Uterus (tissue), 4 donors: Measurements from ENCODE around the gene TIMM8B. TPM values are rescaled to one million over a fixed set of nuclear protein-coding genes. Genes with fewer than 3 reads are reported as not detected.

Experiments used
- DNase-seq, 2 donors: peaks; one replicate each; pipeline ENCODE4 v3.0.0-alpha.2; 2019 to 2020
- H3K27ac ChIP-seq, 2 donors: fragments of 200-600 bp; sonication (generic); 1 replicate in 1 of 2; 2 replicates in 1 of 2; pipeline ENCODE4 v1.5.1; 2016 to 2018
- H3K27me3 ChIP-seq, 2 donors: fragments of 200-600 bp; sonication (generic); one replicate each; pipeline ENCODE4 v1.5.1; 2018 to 2019; ENCODE audit warnings: control low read depth in 1 of 2
- H3K36me3 ChIP-seq, 2 donors: fragments of 200-600 bp; sonication (generic); one replicate each; pipeline ENCODE4 v1.5.1; 2019; ENCODE audit warnings: control low read depth in 1 of 2
- H3K4me1 ChIP-seq, 2 donors: fragments of 200-600 bp; sonication (generic); one replicate each; pipeline ENCODE4 v1.5.1; 2018 to 2019; ENCODE audit warnings: control low read depth in 1 of 2
- H3K4me3 ChIP-seq, 2 donors: fragments of 200-600 bp; sonication (generic); 1 replicate in 1 of 2; 2 replicates in 1 of 2; pipeline ENCODE4 v1.5.1; 2018 to 2019; ENCODE audit warnings: mild to moderate bottlenecking in 1 of 2
- H3K9me3 ChIP-seq, 2 donors: fragments of 200-600 bp; sonication (generic); one replicate each; pipeline ENCODE4 v1.5.1; 2019; ENCODE audit warnings: control low read depth in 1 of 2
- CTCF ChIP-seq, 4 experiments: fragments of 200-600 bp in 2 of 4; fragments of 450-650 bp in 2 of 4; sonication (generic) in 2 of 4; IDR thresholded peaks; one replicate each; pipeline ENCODE4 v1.5.1; 2016 to 2019; ENCODE audit warnings: antibody characterized with exemption in 4 of 4, mild to moderate bottlenecking in 2 of 4, moderate library complexity in 1 of 4
- POLR2A ChIP-seq, 2 donors: fragments of 450-650 bp; IDR thresholded peaks; one replicate each; pipeline ENCODE4 v1.6.1; 2016; ENCODE audit warnings: antibody characterized with exemption in 2 of 2, mild to moderate bottlenecking in 1 of 2, moderate library complexity in 1 of 2
- intact Hi-C: fragments of 100-400 bp; cut with DNase I; formaldehyde crosslinking; loops from one replicate; pipeline ENCODE4 v1.15.1; 2023; ENCODE audit warnings: low total_unique reads
- total RNA-seq, 4 donors: library from RNA; depleted of rRNA in 3 of 4; stranded (reverse); fragments of >200 nt in 3 of 4; gene quantifications; one replicate each; pipeline versions ENCODE4 v1.1.0 to v1.2.4, GENCODE V29; 2014 to 2023
- donor health status: DM: yes; HTN: yes; CAD: no.

TIMM8B gene
- total RNA-seq, 4 donors from 2014 or later, result 17.7 to 56.1 (median 43.6) TPM

GRCh38 chr11:112114460-112114859 lies 27.9 kb upstream of the TIMM8B start:
- no peaks in the 10 kb centered on the region for H3K4me1 ChIP-seq
- intact Hi-C loops, result loop anchor here (10.0 kb wide), 1 partner anchor 170 kb away; no protein-coding TSS in a partner anchor
- no peaks in the 10 kb centered on the region for H3K27me3 ChIP-seq
- H3K4me3 ChIP-seq, result no peak overlapping the region
- no peak for DNase-seq
- TF ChIP-seq CTCF (IDR thresholded peaks at IDR 0.05) (no peak), POLR2A (IDR thresholded peaks at IDR 0.05) (no peak)
- H3K36me3 ChIP-seq, result no peaks in the 10 kb centered on the region
- no peaks in the 10 kb centered on the region for H3K9me3 ChIP-seq
- H3K27ac ChIP-seq, result no peak overlapping the region

GRCh38 chr11:112113539-112114457 lies 27.2 kb upstream of the TIMM8B start:
- H3K36me3 ChIP-seq, result no peaks in the 10 kb centered on the region
- intact Hi-C loops, result loop anchor here (10.0 kb wide), 1 partner anchor 171 kb away; no protein-coding TSS in a partner anchor
- no peak overlapping the region for H3K27ac ChIP-seq
- TF ChIP-seq POLR2A (IDR thresholded peaks at IDR 0.05) (no peak), CTCF (IDR thresholded peaks at IDR 0.05) (peak; percentile 61 to 73 (median 62))
- no peaks in the 10 kb centered on the region for H3K4me1 ChIP-seq
- no peaks in the 10 kb centered on the region for H3K9me3 ChIP-seq
- no peak overlapping the region for H3K4me3 ChIP-seq
- H3K27me3 ChIP-seq, result no peaks in the 10 kb centered on the region
- no peak for DNase-seq

GRCh38 chr11:112106070-112106469 lies 19.5 kb upstream of the TIMM8B start:
- Histone ChIP-seq H3K4me3 (no peak overlapping the region), H3K27me3 (no peaks in the 10 kb centered on the region), H3K27ac (no peak overlapping the region), H3K36me3 (no peaks in the 10 kb centered on the region), H3K9me3 (no peaks in the 10 kb centered on the region), H3K4me1 (no peaks in the 10 kb centered on the region)
- TF ChIP-seq POLR2A (IDR thresholded peaks at IDR 0.05) (no peak), CTCF (IDR thresholded peaks at IDR 0.05) (no peak)
- intact Hi-C loops, result no loop called here
- DNase-seq, result no peak

GRCh38 chr11:112103446-112103845 lies 16.9 kb upstream of the TIMM8B start:
- intact Hi-C loops, result no loop called here
- H3K4me3 ChIP-seq, result no peak overlapping the region
- no peaks in the 10 kb centered on the region for H3K4me1 ChIP-seq
- no peak for TF ChIP-seq POLR2A (IDR thresholded peaks at IDR 0.05)
- TF ChIP-seq CTCF (IDR thresholded peaks at IDR 0.05), result no peak
- no peaks in the 10 kb centered on the region for H3K36me3 ChIP-seq
- no peaks in the 10 kb centered on the region for H3K9me3 ChIP-seq
- no peaks in the 10 kb centered on the region for H3K27me3 ChIP-seq
- DNase-seq, result no peak
- no peak overlapping the region for H3K27ac ChIP-seq

- Histone ChIP-seq H3K4me1 (no peaks in the 10 kb centered on the region), H3K9me3 (no peaks in the 10 kb centered on the region), H3K27me3 (no peaks in the 10 kb centered on the region), H3K27ac (no peak overlapping the region), H3K36me3 (no peaks in the 10 kb centered on the region), H3K4me3 (no peak overlapping the region)
- TF ChIP-seq POLR2A (IDR thresholded peaks at IDR 0.05) (no peak), CTCF (IDR thresholded peaks at IDR 0.05) (no peak)
- intact Hi-C loops, result no loop called here
- DNase-seq, result no peak
Measured at GRCh38 chr11:112100462-112100861, 13.9 kb upstream of the TIMM8B start.
